Measurements from ENCODE around the gene TNXB.

TNXB gene

GRCh38 chr6:32064706-32065105 is 44.4 kb downstream of the TNXB start:
- no peaks in the 10 kb centered on the region for H3K79me2 ChIP-seq (ENCODE audit: low read length)
- no peak overlapping the region for H3K27ac ChIP-seq (ENCODE audit: low read length)
- no peaks in the 10 kb centered on the region for H3K4me1 ChIP-seq (ENCODE audit: low read length)
- no peaks in the 10 kb centered on the region for H3K9me3 ChIP-seq (ENCODE audit: insufficient read depth, low read length)
- no peaks in the 10 kb centered on the region for H3K36me3 ChIP-seq (replicated peaks; ENCODE audit: low read depth, low read length)
- H3K27me3 ChIP-seq (ENCODE audit: low read depth, low read length) = 0 out of 2 replicates have a peak, but pooled peaks cover under 1% of the 10 kb centered on the region
- no peak overlapping the region for H3K4me3 ChIP-seq (ENCODE audit: low read length)
- H3K4me2 ChIP-seq (ENCODE audit: low read length) = no peak overlapping the region
- H4K20me1 ChIP-seq (ENCODE audit: insufficient read depth, low read length) = no peaks in the 10 kb centered on the region
- no peak overlapping the region for H2AFZ ChIP-seq (ENCODE audit: low read depth, low read length)
- no peak overlapping the region for H3K9ac ChIP-seq (ENCODE audit: low read length)
- TF ChIP-seq CTCF (IDR thresholded peaks at IDR 0.05; ENCODE audit: low read depth, low read length) = no peak
- no peak for TF ChIP-seq EZH2phosphoT487 (IDR thresholded peaks at IDR 0.05; ENCODE audit: low read depth)

- TF ChIP-seq EZH2phosphoT487 (IDR thresholded peaks at IDR 0.05; ENCODE audit: low read depth) = no peak
- no peak for TF ChIP-seq CTCF (IDR thresholded peaks at IDR 0.05; ENCODE audit: low read depth, low read length)
- H3K9ac ChIP-seq (ENCODE audit: low read length) = no peak overlapping the region
- no peaks in the 10 kb centered on the region for H3K79me2 ChIP-seq (ENCODE audit: low read length)
- no peak overlapping the region for H3K4me2 ChIP-seq (ENCODE audit: low read length)
- no peaks in the 10 kb centered on the region for H3K9me3 ChIP-seq (ENCODE audit: insufficient read depth, low read length)
- no peaks in the 10 kb centered on the region for H3K36me3 ChIP-seq (replicated peaks; ENCODE audit: low read depth, low read length)
- H3K4me1 ChIP-seq (ENCODE audit: low read length) = no peaks in the 10 kb centered on the region
- no peak overlapping the region for H3K4me3 ChIP-seq (ENCODE audit: low read length)
- no peak overlapping the region for H2AFZ ChIP-seq (ENCODE audit: low read depth, low read length)
- 0 out of 2 replicates have a peak, but pooled peaks cover 3% of the 10 kb centered on the region for H3K27me3 ChIP-seq (ENCODE audit: low read depth, low read length)
- no peak overlapping the region for H3K27ac ChIP-seq (ENCODE audit: low read length)
- no peaks in the 10 kb centered on the region for H4K20me1 ChIP-seq (ENCODE audit: insufficient read depth, low read length)
Measured at GRCh38 chr6:32060966-32061655, 48.0 kb downstream of the TNXB start.

- Histone ChIP-seq H3K4me1 (ENCODE audit: low read length) (no peaks in the 10 kb centered on the region), H3K36me3 (replicated peaks; ENCODE audit: low read depth, low read length) (no peaks in the 10 kb centered on the region), H3K4me2 (ENCODE audit: low read length) (no peak overlapping the region), H3K27ac (ENCODE audit: low read length) (no peak overlapping the region), H4K20me1 (ENCODE audit: insufficient read depth, low read length) (no peaks in the 10 kb centered on the region), H3K9me3 (ENCODE audit: insufficient read depth, low read length) (no peaks in the 10 kb centered on the region), H2AFZ (ENCODE audit: low read depth, low read length) (no peak overlapping the region), H3K27me3 (ENCODE audit: low read depth, low read length) (0 out of 2 replicates have a peak, but pooled peaks cover 3% of the 10 kb centered on the region), H3K79me2 (ENCODE audit: low read length) (no peaks in the 10 kb centered on the region), H3K4me3 (ENCODE audit: low read length) (no peak overlapping the region), H3K9ac (ENCODE audit: low read length) (no peak overlapping the region)
- no peak for TF ChIP-seq CTCF (IDR thresholded peaks at IDR 0.05; ENCODE audit: low read depth, low read length)
- no peak for TF ChIP-seq EZH2phosphoT487 (IDR thresholded peaks at IDR 0.05; ENCODE audit: low read depth)
Measured at GRCh38 chr6:32058511-32058963, 50.6 kb downstream of the TNXB start.

- no peak overlapping the region for H2AFZ ChIP-seq (ENCODE audit: low read depth, low read length)
Measured at GRCh38 chr6:32057966-32058365, 51.2 kb downstream of the TNXB start.

More at GRCh38 chr6:32057966-32058365, 51.2 kb downstream of the TNXB start:
- Histone ChIP-seq H3K9ac (ENCODE audit: low read length) (no peak overlapping the region), H3K4me1 (ENCODE audit: low read length) (no peaks in the 10 kb centered on the region), H3K79me2 (ENCODE audit: low read length) (no peaks in the 10 kb centered on the region), H3K27me3 (ENCODE audit: low read depth, low read length) (0 out of 2 replicates have a peak, but pooled peaks cover 3% of the 10 kb centered on the region), H4K20me1 (ENCODE audit: insufficient read depth, low read length) (no peaks in the 10 kb centered on the region), H3K27ac (ENCODE audit: low read length) (no peak overlapping the region), H3K4me3 (ENCODE audit: low read length) (no peak overlapping the region), H3K36me3 (replicated peaks; ENCODE audit: low read depth, low read length) (no peaks in the 10 kb centered on the region), H3K4me2 (ENCODE audit: low read length) (no peak overlapping the region), H3K9me3 (ENCODE audit: insufficient read depth, low read length) (no peaks in the 10 kb centered on the region)
- TF ChIP-seq EZH2phosphoT487 (IDR thresholded peaks at IDR 0.05; ENCODE audit: low read depth) (no peak), CTCF (IDR thresholded peaks at IDR 0.05; ENCODE audit: low read depth, low read length) (no peak)

All from OCI-LY3 (cell line).